ENCODE results near the gene DICER1. TPM values are rescaled to one million over a fixed set of nuclear protein-coding genes. Genes with fewer than 3 reads are reported as not detected.

The DICER1 gene
- total RNA-seq, 1 experiment from 2014 or later = 57.3 TPM

DNA sequence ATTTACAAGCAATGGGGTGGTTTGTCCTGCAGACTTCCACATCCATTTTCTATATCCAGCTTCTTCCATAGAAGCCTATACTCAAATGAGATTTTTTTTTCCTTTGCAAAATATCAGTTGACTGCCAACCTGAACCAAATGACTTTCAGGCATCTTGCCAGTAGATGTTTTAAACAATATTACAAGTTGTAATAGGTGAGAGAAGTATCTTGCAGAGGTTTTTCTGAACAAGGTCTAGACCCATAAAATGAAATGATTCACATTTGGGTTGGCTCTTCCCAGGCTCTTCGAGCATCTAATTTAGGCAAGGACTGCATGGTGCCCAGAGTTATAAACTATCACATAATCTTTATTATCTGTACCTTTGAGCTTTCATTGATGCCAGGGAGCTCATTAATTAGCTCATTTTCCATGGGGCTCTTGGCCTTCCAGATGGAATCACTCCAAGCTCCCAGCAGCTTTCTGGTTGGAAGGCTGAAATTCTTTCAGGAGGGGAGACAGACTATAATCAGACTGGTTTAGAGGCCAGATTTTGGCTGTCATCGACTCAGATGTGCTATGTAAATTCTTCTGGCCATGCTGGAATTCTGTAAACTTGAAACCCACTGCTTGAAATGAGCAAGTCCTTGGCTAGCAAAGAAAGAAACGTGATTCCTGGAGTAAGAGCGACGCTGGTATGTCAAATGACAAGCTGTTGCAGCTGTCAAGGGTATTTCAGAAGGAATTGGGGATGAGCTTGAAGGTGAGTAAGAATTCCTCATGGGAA, 32.2 kb upstream of the DICER1 start:
- POLR2A ChIA-PET = no interaction called here
- no peak overlapping the region for H3K27ac Mint-ChIP-seq (ENCODE audit: unreplicated experiment)

GRCh38 chr14:95188380-95188779, 31.1 kb upstream of the DICER1 start:
- Mint-ChIP-seq H3K27me3 (ENCODE audit: insufficient read depth, unreplicated experiment) (no peaks in the 10 kb centered on the region), H3K27ac (ENCODE audit: unreplicated experiment) (no peak overlapping the region), H3K36me3 (ENCODE audit: insufficient read depth, unreplicated experiment) (peaks cover 10% of the 10 kb centered on the region), H3K4me3 (ENCODE audit: unreplicated experiment) (no peak overlapping the region), H3K9me3 (ENCODE audit: unreplicated experiment) (peaks cover 12% of the 10 kb centered on the region), H3K4me1 (ENCODE audit: low read depth, unreplicated experiment) (no peaks in the 10 kb centered on the region)
- CTCF ChIA-PET = no interaction called here
- BruUV-seq (replicated peaks) = no TSS peak
- Histone ChIP-seq H3K4me3 (ENCODE audit: low read depth, low read length) (no peak overlapping the region), H3K4me1 (no peaks in the 10 kb centered on the region), H3K27me3 (replicated peaks; ENCODE audit: control insufficient read depth, insufficient read depth, low read length) (no peaks in the 10 kb centered on the region), H3K9me3 (no peaks in the 10 kb centered on the region; the same call in 1 of the 2 replicates), H3K36me3 (ENCODE audit: control insufficient read depth, insufficient read depth, low read length) (no peaks in the 10 kb centered on the region)
- POLR2A ChIA-PET = no interaction called here
- no peak for TF ChIP-seq CTCF (IDR thresholded peaks at IDR 0.05; ENCODE audit: insufficient read depth in 1 of 2, low read depth in 1 of 2, low read length in 1 of 2, severe bottlenecking in 1 of 2, unreplicated experiment in 1 of 2)
- intact Hi-C loops (cut with micrococcal nuclease; ENCODE audit: unreplicated experiment) = no loop called here
- DNase-seq = no peak

More for the DNA sequence above, 32.2 kb upstream of the DICER1 start:
- TF ChIP-seq CTCF (IDR thresholded peaks at IDR 0.05; ENCODE audit: insufficient read depth in 1 of 2, low read depth in 1 of 2, low read length in 1 of 2, severe bottlenecking in 1 of 2, unreplicated experiment in 1 of 2) = no peak
- Mint-ChIP-seq H3K4me3 (ENCODE audit: unreplicated experiment) (no peak overlapping the region), H3K4me1 (ENCODE audit: low read depth, unreplicated experiment) (no peaks in the 10 kb centered on the region), H3K9me3 (ENCODE audit: unreplicated experiment) (peaks cover 12% of the 10 kb centered on the region), H3K27me3 (ENCODE audit: insufficient read depth, unreplicated experiment) (no peaks in the 10 kb centered on the region), H3K36me3 (ENCODE audit: insufficient read depth, unreplicated experiment) (peaks cover 10% of the 10 kb centered on the region)
- no peak for DNase-seq
- no TSS peak for BruUV-seq (replicated peaks)
- no peaks in the 10 kb centered on the region; the same call in 1 of the 2 replicates for H3K9me3 ChIP-seq
- CTCF ChIA-PET = no interaction called here
- H3K4me3 ChIP-seq (ENCODE audit: low read depth, low read length) = no peak overlapping the region
- no peaks in the 10 kb centered on the region for H3K27me3 ChIP-seq (replicated peaks; ENCODE audit: control insufficient read depth, insufficient read depth, low read length)
- intact Hi-C loops (cut with micrococcal nuclease; ENCODE audit: unreplicated experiment) = no loop called here
- H3K36me3 ChIP-seq (ENCODE audit: control insufficient read depth, insufficient read depth, low read length) = no peaks in the 10 kb centered on the region
- no peaks in the 10 kb centered on the region for H3K4me1 ChIP-seq

DNA sequence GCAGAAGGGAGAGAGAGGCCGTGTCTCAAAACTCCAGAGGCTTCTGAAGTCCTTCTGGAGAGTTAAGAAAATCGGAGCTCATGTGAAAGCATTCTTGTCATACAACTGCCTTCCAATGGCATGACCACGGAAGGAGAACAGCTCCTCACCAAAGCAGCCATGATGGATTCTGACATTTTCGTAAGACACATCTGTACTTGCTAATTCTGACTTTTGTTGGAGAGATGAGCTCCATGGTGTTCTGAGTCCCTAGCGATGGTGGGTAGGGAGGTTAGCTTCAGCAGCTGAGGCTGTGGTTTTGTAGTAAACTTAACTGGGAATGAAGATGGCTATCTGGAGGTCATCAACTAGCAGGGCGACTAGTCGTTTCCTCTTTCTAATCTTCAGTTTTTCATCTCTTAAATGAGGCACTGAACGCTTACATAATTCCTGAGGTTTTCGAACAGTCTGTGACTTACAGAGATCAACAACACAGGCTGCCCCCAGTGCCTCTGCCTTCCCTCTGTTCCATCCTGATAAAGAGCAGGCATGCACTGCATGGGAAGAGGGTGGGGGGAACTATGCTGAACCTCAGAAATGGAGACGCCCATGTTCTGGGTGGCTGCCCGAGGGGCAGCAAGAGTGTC, 28.6 kb upstream of the DICER1 start:
- peaks cover 12% of the 10 kb centered on the region for H3K9me3 Mint-ChIP-seq (ENCODE audit: unreplicated experiment)
- Histone ChIP-seq H3K4me3 (ENCODE audit: low read depth, low read length) (no peak overlapping the region), H3K4me1 (no peaks in the 10 kb centered on the region), H3K36me3 (ENCODE audit: control insufficient read depth, insufficient read depth, low read length) (no peaks in the 10 kb centered on the region), H3K27me3 (replicated peaks; ENCODE audit: control insufficient read depth, insufficient read depth, low read length) (no peaks in the 10 kb centered on the region), H3K9me3 (no peaks in the 10 kb centered on the region; the same call in 1 of the 2 replicates)
- no peaks in the 10 kb centered on the region for H3K4me1 Mint-ChIP-seq (ENCODE audit: low read depth, unreplicated experiment)
- POLR2A ChIA-PET = no interaction called here
- intact Hi-C loops (cut with micrococcal nuclease; ENCODE audit: unreplicated experiment) = no loop called here
- no TSS peak for BruUV-seq (replicated peaks)
- H3K4me3 Mint-ChIP-seq (ENCODE audit: unreplicated experiment) = no peak overlapping the region
- H3K36me3 Mint-ChIP-seq (ENCODE audit: insufficient read depth, unreplicated experiment) = peaks cover 10% of the 10 kb centered on the region
- H3K27ac Mint-ChIP-seq (ENCODE audit: unreplicated experiment) = no peak overlapping the region
- no peak for DNase-seq
- no peak for TF ChIP-seq CTCF (IDR thresholded peaks at IDR 0.05; ENCODE audit: insufficient read depth in 1 of 2, low read depth in 1 of 2, low read length in 1 of 2, severe bottlenecking in 1 of 2, unreplicated experiment in 1 of 2)
- H3K27me3 Mint-ChIP-seq (ENCODE audit: insufficient read depth, unreplicated experiment) = no peaks in the 10 kb centered on the region
- CTCF ChIA-PET = no interaction called here

All from Caco-2 (cell line).